MCF 10A (cell line): ENCODE results near the gene SIK2. TPM values are rescaled to one million over a fixed set of nuclear protein-coding genes. Genes with fewer than 3 reads are reported as not detected.
A peak's percentile ranks its signal among the peaks of the same experiment; 100 is the strongest.

Experiments
- Bru-seq: library from RNA; stranded (reverse); fragments of 400-500 nt; gene quantifications from one replicate; lab custom pipeline; 2021; lab: Mats Ljungman, UMichigan
- BruChase-seq, 2 experiments: library from RNA; stranded (reverse); fragments of 400-500 nt; gene quantifications; one replicate each; lab custom pipeline; 2021; lab: Mats Ljungman, UMichigan
- BruUV-seq: library from RNA; stranded (reverse); fragments of 400-500 nt; replicated peaks from 2 replicates; lab custom pipeline; 2021; lab: Mats Ljungman, UMichigan
- CTCF ChIA-PET: fragments of 300-600 bp; sonication (Branson Sonifier 250); formaldehyde crosslinking; extraction: SDS; loops from one replicate; lab custom pipeline; 2021; ENCODE audit warnings: antibody characterized with exemption, inconsistent platforms; lab: Yijun Ruan, JAX
- POLR2A ChIA-PET: fragments of 300-600, 350-650 bp; sonication (Branson Sonifier 250); formaldehyde crosslinking; extraction: SDS; loops from one replicate; lab custom pipeline; 2020; ENCODE audit warnings: antibody characterized with exemption, inconsistent platforms; lab: Yijun Ruan, JAX
- DNase-seq: peaks from one replicate; pipeline ENCODE4 v3.0.0-alpha.2; 2018; ENCODE audit not compliant: unreplicated experiment
- H3K27ac Mint-ChIP-seq: one replicate; pipeline ENCODE4 v1.8.0; 2022; ENCODE audit warnings: mild to moderate bottlenecking, low read depth, mixed read lengths; ENCODE audit not compliant: unreplicated experiment
- H3K27me3 Mint-ChIP-seq: one replicate; pipeline ENCODE4 v1.8.0; 2022; ENCODE audit warnings: mixed read lengths; ENCODE audit not compliant: insufficient read depth, unreplicated experiment
- H3K36me3 Mint-ChIP-seq: one replicate; pipeline ENCODE4 v1.8.0; 2022; ENCODE audit warnings: mild to moderate bottlenecking, moderate library complexity, mixed read lengths; ENCODE audit not compliant: insufficient read depth, unreplicated experiment
- H3K4me1 Mint-ChIP-seq: one replicate; pipeline ENCODE4 v1.8.0; 2022; ENCODE audit warnings: mixed read lengths; ENCODE audit not compliant: insufficient read depth, unreplicated experiment
- H3K4me3 Mint-ChIP-seq: one replicate; pipeline ENCODE4 v1.8.0; 2022; ENCODE audit warnings: mild to moderate bottlenecking, moderate library complexity, mixed read lengths; ENCODE audit not compliant: unreplicated experiment
- H3K9me3 Mint-ChIP-seq: one replicate; pipeline ENCODE4 v1.8.0; 2022; ENCODE audit warnings: mixed read lengths; ENCODE audit not compliant: unreplicated experiment
- intact Hi-C: fragments of 100-400 bp; cut with micrococcal nuclease; formaldehyde crosslinking; loops from 2 replicates; pipeline ENCODE4 v1.14.1; 2022
- long read RNA-seq: library from polyadenylated mRNA; stranded (forward); transcript quantifications from one replicate; pipeline ENCODE4 v2.0.0, GENCODE V29; 2022
- total RNA-seq: library from RNA; stranded (reverse); gene quantifications from 2 replicates; pipeline ENCODE4 v1.2.3, GENCODE V29; 2022
- TF ChIP-seq, protein P1 (sequence below): fragments of 200-600 bp; IDR thresholded peaks from one replicate; pipeline ENCODE4 v1.8.0; 2022; ENCODE audit warnings: antibody characterized with exemption, mild to moderate bottlenecking; ENCODE audit not compliant: unreplicated experiment

SIK2 gene
- total RNA-seq (13.7 and 18.6 TPM in 2 replicates), Bru-seq, nascent RNA (percentile 70 among the genes with signal in this experiment), BruChase-seq, experiment 1, labeled RNA remaining after a 6-hour chase (percentile 69 among the genes with signal in this experiment), BruChase-seq, experiment 2, labeled RNA remaining after a 2-hour chase (percentile 68 among the genes with signal in this experiment)
- long read RNA-seq, full-length matches to known transcripts: 4 of 9 reads
- long read RNA-seq, partial matches to known transcripts: 1 of 9 reads
- long read RNA-seq, other reads (novel, unspliced or antisense): 4 of 9 reads

DNA sequence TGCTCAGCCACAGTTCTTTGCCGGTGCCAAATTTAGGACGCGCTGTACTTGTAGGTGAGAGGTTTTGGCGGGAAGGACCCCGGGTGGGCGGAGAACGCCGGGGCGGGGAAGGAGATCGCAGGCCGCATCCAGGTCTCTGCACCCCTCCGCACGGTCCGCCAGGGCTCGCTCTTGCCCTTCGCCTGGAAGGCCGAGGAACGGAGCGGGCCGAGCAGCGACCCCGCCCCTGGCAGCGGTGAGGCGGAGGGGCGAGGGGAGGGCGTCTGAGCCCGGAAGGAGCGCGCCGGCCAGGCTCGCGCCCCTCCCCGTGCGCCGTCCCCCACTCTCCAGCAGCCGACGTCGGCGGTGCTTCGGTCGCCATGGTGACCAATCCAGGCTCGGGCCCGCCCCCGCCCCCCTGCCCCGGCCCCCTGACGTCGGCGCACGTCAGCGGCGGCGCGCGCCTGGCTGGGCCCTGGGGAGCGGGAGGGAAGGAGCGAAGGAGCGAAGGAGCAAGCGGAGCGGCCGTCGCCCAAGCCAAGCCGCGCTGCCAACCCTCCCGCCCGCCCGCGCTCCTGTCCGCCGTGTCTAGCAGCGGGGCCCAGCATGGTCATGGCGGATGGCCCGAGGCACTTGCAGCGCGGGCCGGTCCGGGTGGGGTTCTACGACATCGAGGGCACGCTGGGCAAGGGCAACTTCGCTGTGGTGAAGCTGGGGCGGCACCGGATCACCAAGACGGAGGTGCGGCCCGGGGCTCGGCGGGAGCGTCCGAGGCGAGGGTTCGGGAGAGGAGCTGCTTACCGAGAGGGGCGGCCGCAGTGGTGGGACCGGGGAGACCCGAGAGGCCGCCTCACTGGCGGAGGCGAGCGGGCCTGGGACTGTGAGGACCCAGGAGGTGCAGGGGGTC is at the start of gene SIK2:
Gene SIK2 (plus strand): TSS at position 471 of the 886 bp plus-strand sequence. CDS start 115 bp downstream, at position 586.
- TF ChIP-seq, protein P1, sequence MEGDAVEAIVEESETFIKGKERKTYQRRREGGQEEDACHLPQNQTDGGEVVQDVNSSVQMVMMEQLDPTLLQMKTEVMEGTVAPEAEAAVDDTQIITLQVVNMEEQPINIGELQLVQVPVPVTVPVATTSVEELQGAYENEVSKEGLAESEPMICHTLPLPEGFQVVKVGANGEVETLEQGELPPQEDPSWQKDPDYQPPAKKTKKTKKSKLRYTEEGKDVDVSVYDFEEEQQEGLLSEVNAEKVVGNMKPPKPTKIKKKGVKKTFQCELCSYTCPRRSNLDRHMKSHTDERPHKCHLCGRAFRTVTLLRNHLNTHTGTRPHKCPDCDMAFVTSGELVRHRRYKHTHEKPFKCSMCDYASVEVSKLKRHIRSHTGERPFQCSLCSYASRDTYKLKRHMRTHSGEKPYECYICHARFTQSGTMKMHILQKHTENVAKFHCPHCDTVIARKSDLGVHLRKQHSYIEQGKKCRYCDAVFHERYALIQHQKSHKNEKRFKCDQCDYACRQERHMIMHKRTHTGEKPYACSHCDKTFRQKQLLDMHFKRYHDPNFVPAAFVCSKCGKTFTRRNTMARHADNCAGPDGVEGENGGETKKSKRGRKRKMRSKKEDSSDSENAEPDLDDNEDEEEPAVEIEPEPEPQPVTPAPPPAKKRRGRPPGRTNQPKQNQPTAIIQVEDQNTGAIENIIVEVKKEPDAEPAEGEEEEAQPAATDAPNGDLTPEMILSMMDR: peak; percentile 96
- peaks cover 37% of the 10 kb centered on the region for H3K4me1 Mint-ChIP-seq
- H3K36me3 Mint-ChIP-seq: no peaks in the 10 kb centered on the region
- no peaks in the 10 kb centered on the region for H3K9me3 Mint-ChIP-seq
- POLR2A ChIA-PET: interaction anchor here (0.6 to 4.0 kb wide), 15 partner anchors 10 to 484 kb away, joined by 3 to 61 read pairs (median 4); partner anchors contain the start of genes ALG9, PPP2R1B, SDHD and TIMM8B
- peak within 1 kb of the TSS; percentile 97 for H3K27ac Mint-ChIP-seq
- H3K4me3 Mint-ChIP-seq: peak within 1 kb of the TSS; percentile 99
- CTCF ChIA-PET: interaction anchor here (0.6 to 4.5 kb wide), 16 partner anchors 12 to 868 kb away, joined by 3 to 49 read pairs (median 3); no protein-coding TSS in a partner anchor
- intact Hi-C loops: loop anchor here (1.0 to 5.0 kb wide), 4 partner anchors 115 to 239 kb away; partner anchors contain the start of gene PPP2R1B
- H3K27me3 Mint-ChIP-seq: no peaks in the 10 kb centered on the region
- DNase-seq: peak; percentile 92
- no TSS peak for BruUV-seq

GRCh38 chr11:111554532-111554931 is 47.7 kb upstream of the SIK2 start:
- intact Hi-C loops: no loop called here
- TF ChIP-seq, protein P1: no peak
- Mint-ChIP-seq H3K4me3 (no peak overlapping the region), H3K4me1 (peaks cover 20% of the 10 kb centered on the region), H3K36me3 (no peaks in the 10 kb centered on the region), H3K9me3 (no peaks in the 10 kb centered on the region), H3K27me3 (no peaks in the 10 kb centered on the region), H3K27ac (peak overlapping the region; percentile 18)
- DNase-seq: peak; percentile 38
- CTCF ChIA-PET: interaction anchor here (0.6 to 4.2 kb wide), 9 partner anchors 12 to 906 kb away, joined by 3 to 25 read pairs (median 4); no protein-coding TSS in a partner anchor
- BruUV-seq: no TSS peak
- POLR2A ChIA-PET: interaction anchor here (1.1 to 2.1 kb wide), 11 partner anchors 16 to 212 kb away, joined by 3 to 14 read pairs (median 4); partner anchors contain the start of gene PPP2R1B

DNA sequence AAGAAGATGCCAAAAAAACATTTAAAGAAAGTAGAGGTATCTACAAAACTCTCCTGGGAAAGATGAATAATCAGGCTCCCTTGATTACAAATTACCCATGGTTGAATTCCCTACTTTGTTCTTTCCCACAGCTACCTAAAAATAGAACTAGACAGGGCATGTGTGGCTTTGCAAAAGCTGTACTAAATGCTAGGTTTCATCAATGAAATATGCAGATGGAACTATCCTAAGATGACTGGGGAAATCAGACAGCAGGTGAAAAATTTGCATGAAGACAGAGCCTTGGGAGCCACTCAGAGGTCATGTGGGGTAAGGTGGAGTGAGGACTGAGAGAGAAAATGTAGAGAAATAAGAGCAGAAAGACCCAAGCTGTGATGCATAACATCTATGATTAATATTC is 47.0 kb upstream of the SIK2 start:
- Mint-ChIP-seq H3K4me3 (no peak overlapping the region), H3K27ac (peak overlapping the region; percentile 18), H3K27me3 (no peaks in the 10 kb centered on the region), H3K36me3 (no peaks in the 10 kb centered on the region), H3K9me3 (no peaks in the 10 kb centered on the region), H3K4me1 (peaks cover 20% of the 10 kb centered on the region)
- BruUV-seq: no TSS peak
- intact Hi-C loops: no loop called here
- no peak for DNase-seq
- TF ChIP-seq, protein P1: no peak
- POLR2A ChIA-PET: interaction anchor here (0.6 to 2.1 kb wide), 9 partner anchors 17 to 1715 kb away, joined by 3 to 14 read pairs (median 4); partner anchors contain the start of gene PPP2R1B
- CTCF ChIA-PET: interaction anchor here (0.6 to 4.2 kb wide), 7 partner anchors 11 to 906 kb away, joined by 3 to 25 read pairs (median 4); no protein-coding TSS in a partner anchor
